Astrocyte of the cerebellum (primary cell): ENCODE data around the gene LDB2.

Source experiments
- DNase-seq: peaks from one replicate; pipeline ENCODE4 v3.0.0-alpha.2; 2011; ENCODE audit warnings: low read depth
- H3K4me3 ChIP-seq: 2 replicates; pipeline ENCODE4 v1.5.1; 2011; ENCODE audit warnings: mild to moderate bottlenecking, low read depth, low read length, moderate library complexity
- in situ Hi-C: cut with HindIII; loops from 2 replicates; pipeline ENCODE4 v1.10.0; 2017; ENCODE audit warnings: low sequenced_read_pairs
- TF ChIP-seq, protein P1 (sequence below): IDR thresholded peaks from 2 replicates; pipeline ENCODE4 v1.5.1; 2012; ENCODE audit warnings: low read length, low read depth, moderate library complexity, mild to moderate bottlenecking; ENCODE audit errors: missing control alignments

The LDB2 gene

GRCh38 chr4:16694884-16695276 is 203.6 kb downstream of the LDB2 start:
- DNase-seq = no peak
- in situ Hi-C loops = no loop called here
- TF ChIP-seq, protein P1, sequence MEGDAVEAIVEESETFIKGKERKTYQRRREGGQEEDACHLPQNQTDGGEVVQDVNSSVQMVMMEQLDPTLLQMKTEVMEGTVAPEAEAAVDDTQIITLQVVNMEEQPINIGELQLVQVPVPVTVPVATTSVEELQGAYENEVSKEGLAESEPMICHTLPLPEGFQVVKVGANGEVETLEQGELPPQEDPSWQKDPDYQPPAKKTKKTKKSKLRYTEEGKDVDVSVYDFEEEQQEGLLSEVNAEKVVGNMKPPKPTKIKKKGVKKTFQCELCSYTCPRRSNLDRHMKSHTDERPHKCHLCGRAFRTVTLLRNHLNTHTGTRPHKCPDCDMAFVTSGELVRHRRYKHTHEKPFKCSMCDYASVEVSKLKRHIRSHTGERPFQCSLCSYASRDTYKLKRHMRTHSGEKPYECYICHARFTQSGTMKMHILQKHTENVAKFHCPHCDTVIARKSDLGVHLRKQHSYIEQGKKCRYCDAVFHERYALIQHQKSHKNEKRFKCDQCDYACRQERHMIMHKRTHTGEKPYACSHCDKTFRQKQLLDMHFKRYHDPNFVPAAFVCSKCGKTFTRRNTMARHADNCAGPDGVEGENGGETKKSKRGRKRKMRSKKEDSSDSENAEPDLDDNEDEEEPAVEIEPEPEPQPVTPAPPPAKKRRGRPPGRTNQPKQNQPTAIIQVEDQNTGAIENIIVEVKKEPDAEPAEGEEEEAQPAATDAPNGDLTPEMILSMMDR = no peak
- no peak overlapping the region for H3K4me3 ChIP-seq

DNA sequence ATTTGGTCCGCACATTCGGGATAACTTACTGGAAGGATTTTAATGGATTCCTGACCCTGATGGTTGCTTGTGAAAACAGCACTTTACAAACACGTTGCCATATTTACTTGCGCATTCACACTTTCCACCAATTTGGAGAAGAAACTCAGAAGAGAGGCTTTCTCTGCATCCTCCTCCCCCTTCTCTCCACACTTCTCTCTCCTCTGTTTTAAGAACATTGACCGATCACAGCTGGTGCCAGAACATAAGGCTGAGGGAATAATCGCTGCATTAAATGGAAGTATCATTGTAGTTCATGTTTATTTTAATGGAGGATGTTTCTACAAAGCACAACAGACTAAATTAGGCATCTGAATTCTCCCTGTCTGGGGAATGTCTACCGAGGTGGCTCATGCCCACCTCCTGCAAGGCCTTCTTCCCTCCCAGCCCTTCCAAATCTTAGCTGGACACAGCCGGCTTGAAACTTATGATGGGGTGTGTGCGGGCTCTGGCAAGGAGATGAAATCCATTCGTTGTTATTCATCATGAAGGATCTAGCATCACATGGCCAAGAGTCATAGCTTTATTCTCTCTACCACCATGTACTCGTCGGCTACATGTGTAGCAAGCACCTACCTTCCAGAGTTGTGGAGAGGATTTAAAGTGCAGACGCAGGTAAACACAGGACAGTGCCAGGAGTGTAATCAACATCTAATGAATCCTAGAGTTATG is 204.1 kb downstream of the LDB2 start:
- DNase-seq = no peak
- in situ Hi-C loops = no loop called here
- TF ChIP-seq, protein P1 = no peak
- no peak overlapping the region for H3K4me3 ChIP-seq

- in situ Hi-C loops = no loop called here
- no peak overlapping the region for H3K4me3 ChIP-seq
- TF ChIP-seq, protein P1 = no peak
- DNase-seq = no peak
Observed at GRCh38 chr4:16693641-16694040, 204.8 kb downstream of the LDB2 start.

DNA sequence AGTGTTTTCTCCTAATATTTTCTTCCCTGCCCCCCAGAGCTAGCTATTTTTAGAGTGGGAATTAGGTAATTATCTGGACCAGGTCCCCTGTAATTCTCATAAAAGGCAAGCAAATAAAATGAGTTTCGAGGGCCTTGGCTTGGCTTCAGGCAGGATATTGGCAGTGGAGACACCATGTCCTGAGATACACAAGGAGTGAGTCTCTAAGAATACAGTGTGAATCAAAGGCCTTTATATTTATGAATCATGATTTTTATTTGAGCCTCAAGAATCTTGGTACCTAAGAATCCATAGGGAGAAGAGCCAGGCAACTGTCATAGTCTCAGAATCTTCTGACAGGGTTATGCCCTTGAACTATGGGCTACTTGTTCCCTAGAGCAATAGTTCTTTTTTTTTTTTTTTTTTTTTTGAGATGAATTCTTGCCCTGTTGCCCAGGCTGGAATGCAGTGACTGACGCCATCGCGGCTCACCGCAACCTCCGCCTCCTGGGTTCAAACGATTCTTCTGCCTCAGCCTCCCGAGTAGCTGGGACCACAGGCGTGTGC is 205.4 kb downstream of the LDB2 start:
- no peak overlapping the region for H3K4me3 ChIP-seq
- TF ChIP-seq, protein P1 = no peak
- in situ Hi-C loops = no loop called here
- DNase-seq = no peak

GRCh38 chr4:16692524-16692923 is 205.9 kb downstream of the LDB2 start:
- no peak for DNase-seq
- TF ChIP-seq, protein P1 = no peak
- H3K4me3 ChIP-seq = no peak overlapping the region
- in situ Hi-C loops = no loop called here

DNA sequence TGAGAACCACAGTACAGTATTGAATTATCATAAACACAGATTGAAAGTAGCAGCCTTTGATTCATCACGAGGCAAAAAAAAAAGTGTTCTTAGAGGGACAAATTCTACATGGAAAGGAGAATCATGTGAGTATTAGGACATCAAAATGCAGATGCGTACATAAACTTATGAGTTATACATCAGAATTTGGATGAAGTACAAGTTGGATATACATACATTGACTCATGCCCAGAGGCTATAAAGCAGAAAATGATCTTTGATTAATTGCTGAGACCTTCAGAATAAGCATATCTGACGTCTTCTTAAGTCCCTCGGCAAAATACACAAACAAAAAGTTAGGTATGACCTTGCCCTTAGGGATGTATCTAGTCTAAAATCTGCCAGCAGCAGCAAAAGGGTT is 206.4 kb downstream of the LDB2 start:
- TF ChIP-seq, protein P1 = no peak
- H3K4me3 ChIP-seq = no peak overlapping the region
- DNase-seq = no peak
- in situ Hi-C loops = no loop called here
